GM21723 (cell line): ENCODE results near the gene TNFAIP8L3.

Experiments used
- ATAC-seq: cut with Tn5 transposase; IDR thresholded peaks from one replicate; pipeline ENCODE4 v1.9.1; 2021; ENCODE audit warnings: mild to moderate bottlenecking, moderate library complexity; ENCODE audit not compliant: unreplicated experiment

Gene TNFAIP8L3

DNA sequence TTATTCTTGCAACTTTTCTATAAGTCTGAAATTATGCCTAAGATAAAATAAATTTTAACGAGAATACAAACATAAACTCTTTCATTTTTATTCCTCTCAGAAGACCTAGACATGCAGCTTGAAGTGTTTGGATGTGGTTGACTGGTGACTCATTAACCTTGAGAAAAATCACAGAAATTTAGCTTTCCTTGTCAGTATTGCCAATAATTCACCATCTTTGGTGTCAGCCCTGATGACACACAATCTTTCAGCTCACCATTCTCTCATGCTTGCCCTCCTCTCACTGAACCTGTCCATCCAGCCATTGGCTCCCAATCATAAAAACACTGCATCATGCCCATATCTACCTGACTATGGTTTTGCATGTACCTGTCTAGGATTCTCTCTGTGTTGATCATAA, 22.6 kb upstream of the TNFAIP8L3 start:
- no peak for ATAC-seq

DNA sequence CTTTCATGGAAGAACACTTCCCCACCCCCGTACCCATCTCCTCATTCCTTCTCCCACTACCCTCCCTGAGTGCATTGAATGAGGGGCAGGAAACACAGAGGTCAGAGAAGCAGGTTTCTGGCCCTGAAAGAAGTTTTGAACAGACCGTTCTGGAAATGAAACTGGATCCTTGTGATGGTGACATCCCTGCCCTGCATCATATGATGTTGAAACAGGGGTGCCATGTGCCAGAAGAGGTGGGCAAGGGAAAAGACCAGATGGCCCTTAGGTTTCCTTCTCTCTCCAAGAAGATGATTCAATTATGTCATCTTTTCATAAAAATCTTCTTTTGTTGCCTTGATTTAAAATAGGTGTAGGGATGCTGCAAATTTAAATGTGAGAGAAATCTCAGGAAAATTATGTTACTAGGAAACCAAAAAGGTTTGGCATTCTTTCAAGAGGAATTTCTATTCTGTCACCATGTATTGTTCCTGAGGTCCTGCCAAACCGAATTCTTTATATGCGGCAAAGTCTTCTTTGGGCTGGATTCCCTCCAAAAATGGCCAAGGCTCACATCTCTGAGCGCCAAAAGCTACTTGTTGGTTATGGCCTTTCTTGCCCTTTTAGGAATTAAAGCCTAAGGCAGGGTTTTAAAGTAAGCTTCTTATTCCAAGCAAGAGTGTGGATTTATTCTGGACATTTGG, 19.9 kb upstream of the TNFAIP8L3 start:
- ATAC-seq, result no peak

DNA sequence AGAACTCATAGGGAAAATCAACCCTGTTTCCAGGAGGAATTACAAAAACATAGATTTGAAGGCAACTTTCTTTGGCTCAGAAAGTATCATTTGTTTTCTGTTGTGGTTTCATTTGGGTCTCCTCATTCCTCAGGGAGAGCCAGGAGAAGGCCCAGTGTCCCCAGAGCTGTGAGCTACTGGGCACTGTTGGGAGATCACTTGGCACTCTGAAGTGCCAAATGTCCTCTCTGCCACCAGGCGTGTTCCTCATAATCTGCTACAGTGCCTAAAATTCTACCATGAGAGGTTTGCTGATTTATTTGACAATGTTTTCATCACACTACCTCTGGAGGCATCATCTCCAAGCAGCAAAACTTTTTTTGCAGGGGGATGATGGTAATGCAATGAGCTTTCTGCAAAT, 17.4 kb upstream of the TNFAIP8L3 start:
- ATAC-seq, result no peak

DNA sequence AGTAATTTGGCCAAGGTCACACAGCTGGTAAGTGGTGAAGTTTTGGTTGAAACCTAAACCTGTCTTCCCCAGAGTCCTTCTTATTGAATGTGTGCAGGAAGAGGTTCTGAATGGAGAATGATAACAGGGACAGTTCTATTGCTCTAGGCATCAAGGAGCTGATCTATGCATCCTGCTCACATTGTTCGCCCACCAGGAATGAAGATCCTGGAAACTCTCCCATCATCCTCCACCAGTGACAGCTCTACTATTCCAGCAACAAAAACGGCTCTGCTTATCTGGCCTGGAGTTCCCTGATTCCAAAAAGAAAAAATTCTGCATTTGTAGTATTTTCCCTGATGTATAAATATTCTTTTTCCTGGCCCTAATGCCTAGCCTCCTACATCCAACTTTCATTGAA, 16.4 kb upstream of the TNFAIP8L3 start:
- ATAC-seq, result no peak

DNA sequence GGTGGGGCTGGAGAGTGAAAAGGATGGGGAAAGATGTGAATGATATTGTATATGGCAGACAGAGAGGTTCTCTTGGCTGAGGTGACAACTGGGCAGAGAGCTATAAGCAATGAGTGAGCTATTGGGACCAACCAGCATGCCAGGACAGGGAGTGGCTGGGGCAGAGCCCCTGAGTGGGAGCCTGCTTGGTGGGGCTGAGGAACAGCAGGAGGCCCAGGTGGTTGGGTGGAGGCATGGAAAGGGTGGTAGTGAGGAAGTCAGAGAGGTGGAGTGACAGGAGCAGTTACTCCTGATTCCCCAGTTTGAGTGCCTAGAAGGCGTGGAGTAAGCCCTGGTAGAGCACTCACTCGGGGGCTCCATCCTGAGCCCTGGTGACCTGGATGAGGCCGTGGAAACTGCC, 15.5 kb upstream of the TNFAIP8L3 start:
- no peak for ATAC-seq

DNA sequence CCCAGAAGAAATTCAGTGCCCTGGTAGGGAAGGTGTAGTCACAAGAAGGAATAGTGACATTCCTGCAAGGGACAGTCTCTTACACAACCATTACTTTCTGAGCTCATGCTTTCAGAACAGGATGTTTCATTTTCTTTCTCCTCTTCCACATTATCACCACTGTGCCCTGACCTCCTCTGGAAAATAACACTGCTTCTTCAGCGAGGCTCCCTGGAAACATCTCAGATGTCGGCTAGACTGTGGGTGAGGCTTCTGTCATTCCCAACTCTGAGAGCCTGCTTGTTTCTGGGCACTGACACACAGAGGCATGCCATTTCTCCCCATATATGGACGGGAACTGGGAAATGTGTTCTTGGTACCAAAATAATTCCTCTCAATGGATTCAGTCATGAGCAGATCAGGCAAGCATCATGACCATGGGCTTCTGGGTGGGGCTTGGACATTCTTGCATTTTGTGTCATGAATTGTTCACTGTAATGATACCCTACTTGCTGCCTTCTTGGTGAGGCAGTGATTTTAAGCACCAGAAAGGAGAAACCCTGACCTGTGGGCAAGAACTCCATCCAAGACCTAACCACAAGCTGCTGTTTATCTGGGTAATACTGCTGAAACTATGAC, 14.3 kb upstream of the TNFAIP8L3 start:
- ATAC-seq, result no peak

DNA sequence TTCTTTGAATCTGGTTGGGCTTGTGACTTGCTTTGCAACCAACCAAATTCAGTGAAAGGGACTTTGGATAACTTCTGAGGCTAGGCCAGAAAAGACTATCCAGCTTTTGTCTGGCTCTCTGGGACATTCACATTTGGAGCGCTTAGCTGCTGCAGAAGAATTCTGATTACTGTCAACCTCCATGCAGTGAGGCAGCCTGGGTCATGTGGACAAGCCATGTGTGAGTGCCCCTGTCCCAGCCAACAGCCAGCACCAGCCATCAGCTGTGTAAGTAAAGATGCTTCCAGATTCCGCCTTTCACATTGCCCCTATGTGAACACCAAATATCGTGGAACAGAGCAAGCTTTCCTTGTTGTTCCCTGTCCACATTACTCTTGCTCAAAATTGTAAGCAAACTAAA, 12.9 kb upstream of the TNFAIP8L3 start:
- no peak for ATAC-seq

DNA sequence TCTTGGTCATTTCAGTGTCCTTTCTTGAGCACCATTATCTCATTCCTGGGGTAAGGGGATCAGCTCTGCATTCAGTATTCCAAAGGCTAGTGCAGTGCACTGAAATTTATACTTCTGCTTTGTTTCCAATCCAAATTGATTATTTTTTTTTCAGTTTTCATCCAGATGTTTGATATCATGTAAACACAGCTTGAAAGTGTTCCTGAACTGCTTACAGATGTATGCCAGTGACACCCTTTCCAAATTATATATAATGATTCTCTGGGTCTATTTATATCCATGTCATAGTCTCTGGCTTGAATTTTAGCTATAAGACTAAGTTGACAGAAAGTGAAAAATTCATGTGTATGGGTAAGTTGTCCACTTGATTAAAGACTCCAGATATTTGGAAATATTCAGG, 11.8 kb upstream of the TNFAIP8L3 start:
- no peak for ATAC-seq

DNA sequence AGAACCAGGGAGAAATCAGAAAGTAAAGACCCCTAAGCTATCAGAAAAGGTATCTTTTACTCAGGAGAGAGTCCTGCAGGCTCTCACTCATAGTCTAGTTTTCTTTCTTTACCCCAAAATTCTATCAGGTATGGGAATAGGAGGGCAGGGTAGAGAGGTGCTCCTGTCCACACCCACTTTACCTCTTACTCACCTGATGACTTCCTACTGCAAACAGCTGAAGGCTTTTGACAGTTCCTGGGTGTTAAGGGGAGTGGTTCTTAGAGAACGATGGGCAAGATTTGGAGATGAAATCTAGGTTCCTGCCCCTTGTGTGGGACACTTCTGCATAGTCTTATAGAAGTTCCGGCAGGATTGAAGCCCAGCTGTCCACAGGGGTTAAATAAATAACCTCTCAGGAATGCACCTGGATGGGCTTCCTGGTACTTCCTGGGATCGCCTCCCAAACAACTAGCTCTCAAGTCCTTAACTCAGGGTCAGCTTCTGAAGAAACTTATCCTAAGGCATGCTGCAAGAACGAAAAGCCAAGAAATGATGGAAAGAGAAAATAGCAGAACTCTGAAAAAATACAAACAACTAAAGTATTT, 10.8 kb upstream of the TNFAIP8L3 start:
- ATAC-seq, result no peak

DNA sequence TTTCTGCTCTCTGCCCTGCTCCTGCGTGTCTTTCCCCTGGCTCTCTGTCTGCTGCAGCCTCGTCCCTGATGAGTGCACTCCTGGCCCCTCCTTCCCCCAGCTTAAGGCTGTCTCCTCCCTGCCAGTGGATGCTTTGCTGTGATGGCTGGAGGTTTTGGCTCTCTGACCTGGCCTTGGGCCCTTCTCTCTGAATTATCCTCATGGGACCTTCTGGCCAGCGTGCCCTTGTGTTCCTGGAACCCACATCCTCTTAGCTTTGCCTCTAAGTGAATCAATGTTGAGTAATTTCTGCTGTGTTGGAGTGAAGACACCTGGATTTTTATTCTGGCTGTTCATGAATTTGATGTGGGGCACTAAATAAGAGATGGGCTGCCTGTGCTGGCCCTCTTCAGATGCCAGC, 9.8 kb upstream of the TNFAIP8L3 start:
- ATAC-seq, result no peak

DNA sequence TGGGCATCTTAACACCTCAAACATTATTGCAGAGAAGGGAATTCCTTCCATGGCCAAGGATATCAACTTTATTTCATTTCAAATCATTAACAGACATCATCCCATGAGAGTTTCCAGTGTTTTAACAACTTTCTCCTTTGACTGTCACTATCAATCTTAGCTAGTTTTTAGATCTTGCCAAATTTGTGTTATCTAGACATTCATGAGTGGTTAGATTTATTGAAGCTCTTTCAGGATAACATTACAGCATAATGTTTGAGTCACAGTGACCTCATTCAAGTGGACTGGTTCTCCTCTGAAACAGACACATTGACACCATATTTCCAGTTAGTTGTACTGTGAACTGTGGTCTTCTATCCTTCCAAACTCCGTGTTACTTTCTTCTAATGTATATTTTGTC, 8.6 kb upstream of the TNFAIP8L3 start:
- ATAC-seq, result no peak

DNA sequence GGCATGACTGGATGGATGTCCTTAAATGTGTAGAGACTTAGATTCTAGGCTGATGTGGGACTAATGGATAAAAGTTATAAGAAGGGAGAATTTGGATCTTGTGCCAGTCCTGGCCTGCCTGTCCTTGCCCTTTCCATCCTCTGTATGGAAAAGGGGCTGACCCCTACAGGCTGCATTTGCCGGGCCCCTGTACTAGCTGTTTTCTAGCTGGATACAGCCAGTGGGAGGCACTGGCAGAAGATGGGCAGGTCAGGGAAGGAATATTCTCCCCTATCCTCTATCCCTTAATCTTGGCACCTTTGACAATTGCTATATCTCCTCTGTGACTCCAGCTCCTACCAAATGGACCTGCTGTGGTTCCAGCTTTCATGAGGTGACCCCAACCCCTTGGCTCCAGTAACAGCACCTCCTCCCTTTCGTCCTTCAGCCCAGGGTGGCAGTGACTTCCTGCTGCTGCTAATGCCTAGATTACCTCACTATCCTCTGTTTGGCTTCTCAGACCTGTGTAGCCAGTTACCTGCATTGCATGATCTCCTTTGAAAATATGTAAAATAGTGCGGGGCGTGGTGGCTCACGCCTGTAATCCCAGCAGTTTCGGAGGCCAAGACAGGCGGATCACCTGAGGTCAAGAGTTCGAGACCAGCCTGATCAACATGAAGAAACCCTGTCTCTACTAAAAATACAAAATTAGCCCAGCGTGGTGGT, 6.2 kb upstream of the TNFAIP8L3 start:
- ATAC-seq, result no peak

DNA sequence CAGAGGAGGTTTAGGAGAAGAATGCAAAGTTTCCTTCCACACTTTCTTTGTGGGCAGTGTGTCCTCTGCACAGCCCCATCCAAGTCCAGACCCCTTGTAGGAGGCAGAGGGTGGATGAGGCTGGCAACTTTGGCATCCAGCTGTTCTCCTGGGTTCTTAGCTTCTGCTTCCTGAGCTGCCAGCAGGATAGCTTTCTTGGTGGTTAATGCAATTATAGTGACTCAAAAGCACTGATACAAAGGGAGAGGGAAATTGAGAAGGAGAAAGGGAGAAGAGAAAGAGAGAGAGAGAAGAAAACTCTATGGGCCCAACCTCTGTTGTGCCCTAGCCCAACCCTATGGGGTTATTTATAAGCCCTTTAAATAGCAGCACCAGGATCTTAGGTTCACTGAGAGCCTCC, 4.5 kb upstream of the TNFAIP8L3 start:
- no peak for ATAC-seq

DNA sequence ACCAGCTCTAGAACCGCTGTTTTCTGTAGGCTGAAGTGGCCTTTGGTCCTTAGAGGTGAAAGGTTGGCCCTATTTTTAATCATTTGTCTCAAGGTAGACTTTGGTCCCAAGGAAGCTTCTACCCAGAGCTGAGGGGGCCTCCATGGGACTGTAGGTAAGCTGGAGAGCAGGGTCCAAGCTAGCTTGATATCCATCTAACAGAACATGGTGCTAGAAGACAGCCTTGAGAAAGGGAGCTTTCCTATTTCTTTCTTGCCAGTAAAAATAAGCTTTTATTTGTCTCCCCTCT, 3.6 kb upstream of the TNFAIP8L3 start:
- ATAC-seq, result no peak

DNA sequence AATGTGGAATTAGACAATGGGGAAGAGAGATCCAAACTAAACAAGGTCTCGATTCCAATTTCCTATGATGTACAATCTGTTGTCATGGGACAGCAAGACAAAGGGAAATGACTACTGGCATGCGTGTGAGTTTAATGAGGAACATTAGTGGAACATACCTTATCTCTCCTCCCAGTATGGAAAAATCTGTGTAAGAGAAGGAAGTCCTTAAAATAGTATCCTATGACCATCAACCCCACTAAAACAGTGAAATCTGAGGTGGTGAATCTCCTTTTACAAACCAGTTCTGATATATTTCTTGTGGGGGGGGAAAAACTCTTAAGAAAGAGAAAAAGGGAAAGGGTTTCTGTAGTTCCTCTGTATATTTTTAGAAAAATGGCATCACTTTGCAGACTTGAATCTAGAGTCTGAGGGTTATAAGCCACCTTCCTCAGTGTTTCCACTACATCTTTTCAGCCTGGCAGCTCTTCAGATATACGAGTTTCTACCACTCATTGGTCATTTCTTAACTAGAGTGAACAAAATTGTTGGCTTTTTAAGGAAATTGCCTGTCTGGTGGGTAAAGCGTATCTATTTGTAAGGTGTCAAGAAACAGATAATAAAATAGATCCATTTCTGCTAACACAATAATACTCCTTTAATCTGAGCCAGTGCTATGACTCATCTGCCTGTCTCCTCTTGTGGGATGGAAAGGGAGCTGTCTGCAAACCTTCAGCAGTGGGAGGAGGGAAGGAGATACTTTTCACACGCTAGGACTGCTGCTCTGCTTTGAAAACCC, 3.0 kb upstream of the TNFAIP8L3 start:
- ATAC-seq, result no peak

DNA sequence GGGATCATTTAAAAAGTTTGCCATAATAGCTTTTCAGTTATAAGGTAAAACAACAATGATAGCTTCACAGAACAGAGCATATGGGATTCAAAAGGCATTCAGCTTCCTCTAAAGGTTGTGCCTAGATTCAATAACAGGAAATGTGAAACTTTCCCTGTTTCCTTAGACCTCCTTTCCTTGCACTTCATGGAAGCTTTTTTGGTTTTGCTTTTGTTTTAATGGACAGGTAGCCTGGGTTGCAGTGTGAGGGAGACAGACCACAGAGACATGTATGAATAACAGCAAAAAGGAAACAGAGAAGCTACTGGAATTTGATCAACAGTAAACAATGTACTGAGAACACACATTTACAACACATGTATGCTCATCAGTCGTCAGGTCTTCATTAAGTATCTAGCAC, 2.3 kb upstream of the TNFAIP8L3 start:
- ATAC-seq, result no peak

DNA sequence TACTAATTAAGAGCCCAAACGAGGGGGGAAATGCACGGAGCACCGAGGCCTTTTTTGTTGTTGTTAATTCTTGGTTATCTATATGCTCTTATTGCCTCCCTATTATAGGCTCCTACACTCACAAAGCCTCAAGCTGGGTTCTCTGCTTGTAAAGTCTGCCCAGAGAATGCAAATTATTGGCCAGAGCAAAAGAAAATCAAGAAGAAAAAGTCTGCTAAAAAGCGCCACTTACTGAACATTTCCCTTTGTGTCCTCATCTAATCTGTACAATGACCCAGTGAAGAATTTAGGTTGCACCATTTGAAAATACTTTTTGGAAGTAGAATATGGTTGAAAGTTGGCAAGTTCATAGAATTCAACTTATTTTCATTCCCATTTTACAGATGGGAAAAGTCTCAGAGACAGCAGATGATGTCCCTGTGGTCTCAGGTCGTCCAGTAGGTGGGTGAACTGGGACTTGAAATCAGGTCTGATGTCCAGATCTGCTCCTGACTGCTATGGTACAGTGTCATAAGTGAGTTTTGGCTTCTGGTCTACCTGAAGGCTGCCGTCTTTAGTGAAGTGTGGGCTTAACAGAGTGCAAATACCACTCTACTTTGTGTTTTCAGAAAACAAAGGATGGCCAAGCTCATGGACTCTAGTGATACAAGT, 1.1 kb upstream of the TNFAIP8L3 start:
- ATAC-seq, result no peak

DNA sequence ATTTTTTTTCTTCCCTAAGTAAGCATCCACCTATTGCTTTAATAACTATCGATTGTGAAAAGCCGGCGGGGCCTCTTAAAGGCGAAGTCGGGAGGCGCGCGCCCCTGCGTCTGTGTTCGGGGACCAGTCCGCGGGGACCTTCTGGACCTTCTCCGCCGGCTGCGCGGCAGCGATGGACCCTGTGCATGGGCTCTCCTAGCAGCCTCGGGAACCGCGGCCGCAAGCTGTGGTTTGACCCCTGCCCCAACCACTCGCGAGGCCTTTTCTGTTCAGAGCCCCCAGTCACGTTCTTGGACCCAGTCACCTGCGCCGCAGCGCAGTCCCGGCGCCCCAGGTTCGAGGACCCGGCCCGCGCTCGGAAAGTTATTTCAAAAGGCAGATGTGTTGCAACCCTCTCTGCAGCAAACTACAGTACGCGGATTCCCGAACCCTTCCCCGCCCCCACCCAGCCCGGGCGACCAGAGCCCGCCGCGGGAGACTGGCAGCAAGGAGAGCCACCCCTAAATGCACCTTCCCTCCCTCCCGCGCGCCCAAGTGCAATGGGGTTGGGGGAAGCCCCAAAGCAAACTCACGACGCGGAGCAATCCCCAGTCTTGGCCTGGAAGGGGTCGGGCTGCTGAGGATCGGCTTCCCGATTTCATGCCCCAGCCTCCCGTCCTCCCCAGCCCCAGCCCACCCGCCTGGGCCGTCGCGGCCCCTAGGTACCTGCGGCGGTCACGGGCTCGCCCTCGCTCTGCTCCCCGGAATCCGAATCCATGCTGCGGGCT, 684 bp downstream of the TNFAIP8L3 start:
- no peak for ATAC-seq

DNA sequence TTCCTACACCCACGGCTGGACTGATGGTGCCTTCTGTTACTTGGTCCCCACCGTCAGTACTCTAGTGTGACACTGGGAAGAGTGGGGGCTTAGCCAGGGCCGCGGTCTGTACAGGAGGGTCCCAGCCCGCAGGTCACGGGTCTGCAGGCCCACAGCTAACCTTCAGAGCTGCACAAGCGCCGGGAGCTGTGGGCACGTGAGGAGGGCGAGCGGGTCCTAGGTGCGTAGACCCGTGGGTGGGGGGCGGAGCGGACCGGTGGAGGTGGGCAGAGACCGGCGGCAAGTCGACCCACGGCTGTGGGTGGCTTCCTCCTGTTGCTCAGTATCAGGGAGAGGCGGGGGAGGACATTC, 1.2 kb downstream of the TNFAIP8L3 start:
- no peak for ATAC-seq

DNA sequence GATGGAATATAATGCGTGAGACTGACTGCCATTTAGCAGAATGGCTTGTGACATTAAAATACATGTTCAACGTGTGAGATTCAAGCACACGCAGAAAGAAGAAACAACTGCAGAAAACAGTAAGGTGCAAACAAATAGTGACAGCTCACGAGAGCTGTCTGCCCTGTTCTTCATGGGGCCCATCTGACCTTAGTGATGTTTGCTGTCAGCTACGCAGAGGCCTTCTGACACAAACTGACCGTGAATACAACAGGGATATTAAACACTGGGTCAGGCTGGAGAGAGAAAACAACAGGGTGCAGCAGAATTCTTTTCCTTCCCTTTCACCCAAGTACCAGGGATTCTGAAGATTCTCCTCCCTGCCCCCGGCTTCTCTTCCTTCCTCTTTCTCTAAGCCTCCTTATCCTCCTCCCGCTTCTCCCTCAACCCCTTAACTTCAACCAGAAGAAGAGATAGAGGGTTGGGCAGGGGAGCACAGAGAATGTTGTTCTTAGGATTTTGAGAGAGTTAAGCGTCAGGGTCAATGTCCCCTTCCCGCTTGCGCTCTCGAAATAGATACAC, 2.1 kb downstream of the TNFAIP8L3 start:
- no peak for ATAC-seq
